K562 (cell line): Measurements from ENCODE around the gene TXNRD1. TPM values are rescaled to one million over a fixed set of nuclear protein-coding genes. Genes with fewer than 3 reads are reported as not detected.

Experiments
- ATAC-seq: fragments of 200-7000 bp; cut with Tn5 transposase; 3 replicates; pipeline ENCODE4 v1.9.1; 2020; ENCODE audit warnings: moderate library complexity
- BruUV-seq: library from RNA; stranded (reverse); fragments of 400-500 nt; replicated peaks from 2 replicates; lab custom pipeline; 2021; lab: Mats Ljungman, UMichigan
- CTCF ChIA-PET: fragments of 300-600 bp; formaldehyde crosslinking; extraction: SDS; loops from one replicate; lab custom pipeline; 2021; ENCODE audit warnings: low intra/inter-chr PET ratio; lab: Yijun Ruan, JAX
- POLR2A ChIA-PET: fragments of 300-600, 350-650 bp; sonication (Branson Sonifier 250); formaldehyde crosslinking; extraction: SDS; loops from one replicate; lab custom pipeline; 2021; ENCODE audit warnings: antibody characterized with exemption, inconsistent platforms; lab: Yijun Ruan, JAX
- DNase-seq, 4 experiments: peaks; one replicate each; pipeline versions ENCODE4 v3.0.0 to v3.0.0-alpha.2; 2011 to 2018; ENCODE audit warnings: low spot score in 3 of 4, mixed read lengths in 3 of 4; ENCODE audit errors: extremely low read depth in 1 of 4
- FAIRE-seq: peaks from 2 replicates; lab custom pipeline; 2011; peaks lifted over from hg19 to GRCh38; lab: Jason Lieb, UNC
- H2AFZ ChIP-seq: 2 replicates; pipeline ENCODE4 v1.6.0; 2011; ENCODE audit warnings: low read depth, low read length, control low read depth, inconsistent platforms
- H3K27ac ChIP-seq: fragments of 200-600 bp; 3 replicates; pipeline ENCODE4 v1.8.0; 2011; ENCODE audit warnings: low read depth, mild to moderate bottlenecking, control low read depth, inconsistent platforms, low read length, moderate library complexity, mixed read lengths; ENCODE audit errors: extremely low read depth
- H3K27me3 ChIP-seq, 2 experiments: fragments of 300-600 bp in 1 of 2; 2 replicates in 1 of 2; 3 replicates in 1 of 2; pipeline versions ENCODE4 v1.6.0 to v1.8.0; 2011; ENCODE audit warnings: inconsistent platforms in 2 of 2, low read length in 2 of 2, mild to moderate bottlenecking in 1 of 2, mixed read lengths in 1 of 2, moderate library complexity in 1 of 2; ENCODE audit not compliant: control insufficient read depth in 2 of 2, insufficient read depth in 2 of 2
- H3K36me3 ChIP-seq: fragments of 300-600 bp; 3 replicates; pipeline ENCODE4 v1.8.0; 2011; ENCODE audit warnings: mild to moderate bottlenecking, low read length, inconsistent platforms; ENCODE audit not compliant: control insufficient read depth, insufficient read depth
- H3K4me1 ChIP-seq, 2 experiments: fragments of 200-600 bp in 1 of 2; replicated peaks in 1 of 2; 2 replicates in 1 of 2; 3 replicates in 1 of 2; pipeline versions ENCODE4 v1.5.1 to v1.8.0; 2011; ENCODE audit warnings: inconsistent platforms in 2 of 2, low read length in 2 of 2, mild to moderate bottlenecking in 1 of 2, mixed read lengths in 1 of 2, moderate library complexity in 1 of 2; ENCODE audit not compliant: control insufficient read depth in 2 of 2, insufficient read depth in 2 of 2
- H3K4me2 ChIP-seq: 2 replicates; pipeline ENCODE4 v1.6.1; 2011; ENCODE audit warnings: low read length, control low read depth, inconsistent platforms, mixed read lengths; ENCODE audit not compliant: insufficient read depth
- H3K4me3 ChIP-seq: fragments of 200-600 bp; sonication (generic), shearing (Covaris generic); 2 replicates; pipeline ENCODE4 v1.5.1; 2016; ENCODE audit warnings: control low read depth, inconsistent platforms
- H3K79me2 ChIP-seq: fragments of 200-600 bp; 3 replicates; pipeline ENCODE4 v1.8.0; 2011; ENCODE audit warnings: low read length, inconsistent platforms; ENCODE audit not compliant: control insufficient read depth, insufficient read depth
- H3K9ac ChIP-seq, 2 experiments: 2 replicates each; pipeline versions ENCODE4 v1.6.0 to v1.6.1; 2011; ENCODE audit warnings: low read depth in 2 of 2, low read length in 2 of 2, control low read depth in 1 of 2, inconsistent platforms in 1 of 2, mild to moderate bottlenecking in 1 of 2, mixed read lengths in 1 of 2; ENCODE audit not compliant: insufficient read depth in 1 of 2
- H3K9me1 ChIP-seq: one replicate; pipeline ENCODE4 v1.6.0; 2011; ENCODE audit warnings: inconsistent platforms, mild to moderate bottlenecking, low read length, moderate library complexity; ENCODE audit not compliant: control insufficient read depth, insufficient read depth
- H3K9me3 ChIP-seq: replicated peaks from 2 replicates; pipeline ENCODE4 v1.5.1; 2011; ENCODE audit warnings: low read depth, low read length, inconsistent platforms; ENCODE audit not compliant: control insufficient read depth, insufficient read depth
- H4K20me1 ChIP-seq: replicated peaks from 2 replicates; pipeline ENCODE4 v1.6.1; 2011; ENCODE audit warnings: low read length, inconsistent platforms, mixed read lengths; ENCODE audit not compliant: control insufficient read depth, insufficient read depth
- ADNP ChIP-seq: fragments of 200-800 bp; sonication (Bioruptor generic); IDR thresholded peaks from 2 replicates; pipeline ENCODE4 v1.6.1; 2016; ENCODE audit warnings: missing genetic modification characterization, missing compliant biosample characterization
- BCOR ChIP-seq: fragments of 450-650 bp; IDR thresholded peaks from 2 replicates; pipeline ENCODE4 v1.6.1; 2016
- CHD4 ChIP-seq: fragments of 200-600 bp; sonication (generic); IDR thresholded peaks from 3 replicates; pipeline ENCODE4 v1.6.1; 2012; ENCODE audit warnings: low read depth, mild to moderate bottlenecking, mixed read lengths, low read length, inconsistent platforms; ENCODE audit not compliant: insufficient read depth, insufficient replicate concordance, poor library complexity, severe bottlenecking
- DEAF1 ChIP-seq: fragments of 450-650 bp; formaldehyde crosslinking; IDR thresholded peaks from 2 replicates; pipeline ENCODE4 v1.4.0; 2020; ENCODE audit warnings: mild to moderate bottlenecking, moderate library complexity
- HDAC2 ChIP-seq: fragments of 450-650 bp; IDR thresholded peaks from 2 replicates; pipeline ENCODE4 v1.6.1; 2016; ENCODE audit warnings: mild to moderate bottlenecking
- HDAC6 ChIP-seq: IDR thresholded peaks from 2 replicates; pipeline ENCODE4 v1.6.1; 2012; ENCODE audit warnings: low read depth, mild to moderate bottlenecking, control low read depth, inconsistent platforms, low read length, moderate library complexity
- HMGXB4 ChIP-seq: sonication (generic); formaldehyde crosslinking; IDR thresholded peaks from 2 replicates; pipeline ENCODE4 v1.8.1; 2023; ENCODE audit warnings: mild to moderate bottlenecking, missing genetic modification reagents
- KDM1A ChIP-seq, 2 experiments: fragments of 450-650 bp; IDR thresholded peaks; 2 replicates each; pipeline ENCODE4 v1.6.1; 2016; ENCODE audit warnings: mild to moderate bottlenecking in 2 of 2
- MTF1 ChIP-seq: fragments of 250-450 bp; sonication (Bioruptor Pico); IDR thresholded peaks from 2 replicates; pipeline ENCODE4 v1.9.0; 2021; ENCODE audit warnings: moderate library complexity, mild to moderate bottlenecking, inconsistent platforms, borderline replicate concordance
- NFXL1 ChIP-seq: fragments of 450-650 bp; formaldehyde crosslinking; IDR thresholded peaks from 2 replicates; pipeline ENCODE4 v1.4.0; 2021; ENCODE audit warnings: mild to moderate bottlenecking
- POLR3G ChIP-seq: IDR thresholded peaks from 2 replicates; pipeline ENCODE4 v1.6.1; 2011; ENCODE audit not compliant: insufficient read length, insufficient replicate concordance; ENCODE audit errors: extremely low read depth
- RAD51 ChIP-seq: fragments of 450-650 bp; IDR thresholded peaks from 2 replicates; pipeline ENCODE4 v1.7.1; 2016; ENCODE audit warnings: low read depth, mild to moderate bottlenecking, borderline replicate concordance
- RBM25 ChIP-seq: fragments of 200-400 bp; formaldehyde crosslinking; IDR thresholded peaks from 2 replicates; pipeline ENCODE4 v1.6.1; 2018; ENCODE audit warnings: low read length, low read depth, moderate library complexity; ENCODE audit not compliant: severe bottlenecking
- RCOR1 ChIP-seq, 2 experiments: IDR thresholded peaks; 2 replicates each; pipeline ENCODE4 v1.6.1; 2012; ENCODE audit warnings: low read depth in 2 of 2, low read length in 2 of 2, borderline replicate concordance in 1 of 2, improper control_type of control experiment in 1 of 2
- SMARCA5 ChIP-seq: fragments of 450-650 bp; IDR thresholded peaks from 2 replicates; pipeline ENCODE4 v1.6.1; 2016
- YY1 ChIP-seq, 3 experiments: IDR thresholded peaks; 2 replicates each; pipeline ENCODE4 v1.6.1; 2011; ENCODE audit warnings: low read length in 2 of 3, mild to moderate bottlenecking in 2 of 3, moderate library complexity in 2 of 3, borderline replicate concordance in 1 of 3, control low read depth in 1 of 3, low read depth in 1 of 3; ENCODE audit not compliant: insufficient read depth in 3 of 3, insufficient replicate concordance in 2 of 3, control insufficient read depth in 1 of 3, insufficient read length in 1 of 3; ENCODE audit errors: extremely low read depth in 1 of 3
- ZBTB2 ChIP-seq: fragments of 450-650 bp; IDR thresholded peaks from 2 replicates; pipeline ENCODE4 v1.6.1; 2016; ENCODE audit warnings: antibody characterized with exemption
- ZNF253 ChIP-seq: fragments of 250-450 bp; sonication (Bioruptor Pico); conservative IDR thresholded peaks from 2 replicates; pipeline ENCODE4 v1.6.1; 2021; ENCODE audit warnings: mild to moderate bottlenecking
- ZNF584 ChIP-seq: fragments of 200-800 bp; sonication (Bioruptor generic); IDR thresholded peaks from 2 replicates; pipeline ENCODE4 v1.6.1; 2016; ENCODE audit warnings: low read depth, mild to moderate bottlenecking, missing genetic modification characterization, missing compliant biosample characterization
- WGBS: fragments of 100-300 bp; shearing (Covaris generic); methylation state at CpG from one replicate; pipeline ENCODE4 v1.1.6; 2016; ENCODE audit warnings: low coverage, mixed read lengths; ENCODE audit not compliant: insufficient coverage; ENCODE audit errors: missing lambda C conversion rate; 5-methylcytosine and 5-hydroxymethylcytosine counted together
- in situ Hi-C: fragments of 300-500 bp; cut with MboI; formaldehyde crosslinking; loops from 4 replicates; pipeline ENCODE4 v1.15.0; 2018; ENCODE audit warnings: inconsistent platforms, mixed read lengths
- intact Hi-C: fragments of 100-400 bp; cut with micrococcal nuclease; formaldehyde crosslinking; loops from 2 replicates; pipeline ENCODE4 v1.14.2; 2022
- polyA plus RNA-seq, 8 experiments: library from polyadenylated mRNA; depleted of rRNA in 4 of 8; stranded (reverse) in 5 of 8; unstranded in 3 of 8; fragments of >200 nt; fragmentation: Nextera tagmentation in 2 of 8; fragmentation: Illumina TruSeq in 1 of 8; extraction: Ambion mirVana in 2 of 8; extraction: Trizol in 1 of 8; gene quantifications; 2 replicates each; pipeline versions ENCODE4 v1.2.1 to v1.2.3, GENCODE V29; 2011 to 2014; ENCODE audit warnings: inconsistent platforms in 1 of 8, missing spikeins in 1 of 8
- total RNA-seq, 7 experiments: library from RNA; depleted of rRNA in 6 of 7; stranded (reverse); fragments of >200 nt in 6 of 7; fragmentation: Illumina TruSeq in 2 of 7; extraction: Trizol in 2 of 7; gene quantifications; 2 replicates each; pipeline versions ENCODE4 v1.2.1 to v1.2.3, GENCODE V29; 2011 to 2021; ENCODE audit warnings: low replicate concordance in 1 of 7

The TXNRD1 gene
- total and polyA plus RNA-seq, 9 of the 15 experiments (the other 6 are each of a cell fraction or from before 2014, with no cell fraction given) = 107 to 189 (median 146) TPM

GRCh38 chr12:104378427-104378826, 162.8 kb downstream of the TXNRD1 start:
- no peaks in the 10 kb centered on the region for H3K9me3 ChIP-seq
- ATAC-seq (no peak), FAIRE-seq (no peak), DNase-seq (no peak)
- 44% methylated on average over 4 of the region's 4 CpGs for WGBS
- BruUV-seq = no TSS peak
- no peaks in the 10 kb centered on the region for H3K27me3 ChIP-seq
- H3K9ac ChIP-seq = no peak overlapping the region
- H3K4me2 ChIP-seq = no peak overlapping the region
- intact Hi-C loops (no loop called here), in situ Hi-C loops (loop anchor here (5.0 kb wide), 1 partner anchor 674 kb away; no protein-coding TSS in a partner anchor)
- no peak overlapping the region for H3K4me3 ChIP-seq
- no peaks in the 10 kb centered on the region for H3K9me1 ChIP-seq
- H3K27ac ChIP-seq = no peak overlapping the region
- no peak for TF ChIP-seq DEAF1 (CRISPR knock-in tag)
- TF ChIP-seq SMARCA5 = peak; percentile 60; the same call in 1 of the 2 replicates
- TF ChIP-seq MTF1 (CRISPR knock-in tag) = no peak
- peak; percentile 38 to 73; a peak in 3 of 4 replicates for TF ChIP-seq KDM1A (IDR thresholded peaks at IDR 0.05)
- peak; percentile 37; the same call in 1 of the 2 replicates for TF ChIP-seq HDAC2
- peak; percentile 91 for TF ChIP-seq BCOR
- no peak for TF ChIP-seq ZNF253
- peak; percentile 70 for TF ChIP-seq CHD4
- no peak for TF ChIP-seq ZBTB2
- TF ChIP-seq HMGXB4 (CRISPR knock-in tag) = no peak
- no peak for TF ChIP-seq HDAC6
- TF ChIP-seq YY1 (IDR thresholded peaks at IDR 0.05; ENCODE audit: borderline replicate concordance in 1 of 3, control insufficient read depth in 1 of 3, extremely low read depth in 1 of 3, insufficient read depth in 3 of 3, insufficient read length in 1 of 3, insufficient replicate concordance in 2 of 3, low read depth in 1 of 3, low read length in 2 of 3) = no peak
- no peak for TF ChIP-seq RAD51
- TF ChIP-seq NFXL1 (CRISPR knock-in tag) = no peak
- no peak for TF ChIP-seq POLR3G
- 0 out of 4 replicates have a peak, but pooled peaks of 1 of the 2 experiments have one; percentile 6 for TF ChIP-seq RCOR1 (IDR thresholded peaks at IDR 0.05; ENCODE audit: borderline replicate concordance in 1 of 2, low read depth in 2 of 2, low read length in 2 of 2)
- no peak for TF ChIP-seq ZNF584 (CRISPR knock-in tag)
- TF ChIP-seq ADNP (tag) = peak; percentile 88
- peak; percentile 93 for TF ChIP-seq RBM25
- H4K20me1 ChIP-seq = no peaks in the 10 kb centered on the region
- ChIA-PET POLR2A (no interaction called here), CTCF (no interaction called here)
- H3K36me3 ChIP-seq = no peaks in the 10 kb centered on the region
- peaks cover 2 to 3% of the 10 kb centered on the region in 2 experiments; a peak in 3 of 5 replicates for H3K4me1 ChIP-seq
- H2AFZ ChIP-seq = no peak overlapping the region
- H3K79me2 ChIP-seq = no peaks in the 10 kb centered on the region
